Mesenchymal stem cell (in vitro differentiated cells and primary cell): ENCODE results near the gene GPR152.

ENCODE experiments used
- DNase-seq: peaks from one replicate; pipeline ENCODE4 v3.0.0-alpha.2; 2013
- H2AFZ ChIP-seq: one replicate; pipeline ENCODE4 v1.6.1; 2013; ENCODE audit warnings: low read depth, mild to moderate bottlenecking, control low read depth, inconsistent platforms, low read length, moderate library complexity
- H2AK5ac ChIP-seq: 2 replicates; pipeline ENCODE4 v1.6.1; 2013; ENCODE audit warnings: low read length, moderate library complexity, mild to moderate bottlenecking, inconsistent platforms; ENCODE audit not compliant: severe bottlenecking
- H2BK120ac ChIP-seq: one replicate; pipeline ENCODE4 v1.6.1; 2013; ENCODE audit warnings: low read depth, mild to moderate bottlenecking, inconsistent platforms, low read length, moderate library complexity
- H2BK12ac ChIP-seq, 2 experiments: one replicate each; pipeline ENCODE4 v1.6.1; 2013; ENCODE audit warnings: inconsistent platforms in 2 of 2, low read length in 2 of 2, mild to moderate bottlenecking in 2 of 2, moderate library complexity in 2 of 2, control low read depth in 1 of 2
- H2BK15ac ChIP-seq: one replicate; pipeline ENCODE4 v1.6.1; 2013; ENCODE audit warnings: mild to moderate bottlenecking, low read depth, inconsistent platforms; ENCODE audit not compliant: poor library complexity, severe bottlenecking
- H2BK5ac ChIP-seq: 2 replicates; pipeline ENCODE4 v1.6.1; 2013; ENCODE audit warnings: low read depth, mild to moderate bottlenecking, low read length, control low read depth, inconsistent platforms; ENCODE audit not compliant: poor library complexity, severe bottlenecking
- H3K14ac ChIP-seq, 2 experiments: one replicate each; pipeline ENCODE4 v1.6.1; 2013; ENCODE audit warnings: inconsistent platforms in 2 of 2, low read length in 2 of 2, control low read depth in 1 of 2, mild to moderate bottlenecking in 1 of 2, moderate library complexity in 1 of 2
- H3K18ac ChIP-seq, 2 experiments: one replicate each; pipeline ENCODE4 v1.6.1; 2013; ENCODE audit warnings: inconsistent platforms in 2 of 2, low read length in 2 of 2, control low read depth in 1 of 2, low read depth in 1 of 2, mild to moderate bottlenecking in 1 of 2
- H3K23ac ChIP-seq, 2 experiments: one replicate each; pipeline ENCODE4 v1.6.1; 2013; ENCODE audit warnings: inconsistent platforms in 2 of 2, low read length in 2 of 2, mild to moderate bottlenecking in 2 of 2, moderate library complexity in 2 of 2, control low read depth in 1 of 2
- H3K27ac ChIP-seq: 2 replicates; pipeline ENCODE4 v1.5.1; 2013; ENCODE audit warnings: mild to moderate bottlenecking, moderate library complexity, low read length, control low read depth, inconsistent platforms; ENCODE audit not compliant: poor library complexity, severe bottlenecking
- H3K27me3 ChIP-seq, 2 experiments: 2 replicates each; pipeline versions ENCODE4 v1.6.1 to v1.7.0; 2013; ENCODE audit warnings: low read length in 2 of 2, mild to moderate bottlenecking in 2 of 2, moderate library complexity in 2 of 2, control low read depth in 1 of 2, inconsistent platforms in 1 of 2; ENCODE audit not compliant: control insufficient read depth in 1 of 2, insufficient read depth in 1 of 2
- H3K36me3 ChIP-seq, 2 experiments: 2 replicates each; pipeline versions ENCODE4 v1.6.1 to v1.7.0; 2013; ENCODE audit warnings: low read length in 2 of 2, control low read depth in 1 of 2, inconsistent platforms in 1 of 2, low read depth in 1 of 2, mild to moderate bottlenecking in 1 of 2; ENCODE audit not compliant: insufficient read depth in 2 of 2, control insufficient read depth in 1 of 2
- H3K4ac ChIP-seq, 2 experiments: one replicate each; pipeline ENCODE4 v1.6.1; 2013; ENCODE audit warnings: inconsistent platforms in 2 of 2, low read length in 2 of 2, mild to moderate bottlenecking in 2 of 2, moderate library complexity in 2 of 2, control low read depth in 1 of 2, low read depth in 1 of 2
- H3K4me1 ChIP-seq: 2 replicates; pipeline ENCODE4 v1.6.1; 2013; ENCODE audit warnings: low read depth, low read length, control low read depth; ENCODE audit not compliant: control insufficient read depth, insufficient read depth
- H3K4me2 ChIP-seq: 2 replicates; pipeline ENCODE4 v1.6.1; 2013; ENCODE audit warnings: low read length, mild to moderate bottlenecking, inconsistent platforms; ENCODE audit not compliant: poor library complexity, severe bottlenecking
- H3K4me3 ChIP-seq, 2 experiments: 2 replicates each; pipeline versions ENCODE4 v1.5.1 to v1.7.0; 2013; ENCODE audit warnings: low read length in 2 of 2, mild to moderate bottlenecking in 2 of 2, control low read depth in 1 of 2, low read depth in 1 of 2; ENCODE audit not compliant: insufficient read depth in 1 of 2
- H3K79me1 ChIP-seq: replicated peaks from 2 replicates; pipeline ENCODE4 v1.6.1; 2013; ENCODE audit warnings: mild to moderate bottlenecking, control low read depth, low read length, inconsistent platforms; ENCODE audit not compliant: poor library complexity, severe bottlenecking
- H3K9ac ChIP-seq: 2 replicates; pipeline ENCODE4 v1.7.0; 2013; ENCODE audit warnings: mild to moderate bottlenecking, low read length, moderate library complexity
- H3K9me3 ChIP-seq: 2 replicates; pipeline ENCODE4 v1.7.0; 2013; ENCODE audit warnings: mild to moderate bottlenecking, low read length; ENCODE audit not compliant: control insufficient read depth
- H4K8ac ChIP-seq: one replicate; pipeline ENCODE4 v1.6.1; 2013; ENCODE audit warnings: inconsistent platforms, mild to moderate bottlenecking, low read length, moderate library complexity
- H4K91ac ChIP-seq: one replicate; pipeline ENCODE4 v1.6.1; 2013; ENCODE audit warnings: mild to moderate bottlenecking, low read length, inconsistent platforms
- WGBS: methylation state at CpG from one replicate; pipeline ENCODE4 v1.1.7; 2013; ENCODE audit warnings: mixed read lengths; 5-methylcytosine and 5-hydroxymethylcytosine counted together

The GPR152 gene

GRCh38 chr11:67496113-67496512 lies 43.6 kb upstream of the GPR152 start:
- 97% methylated on average over 12 of the region's 12 CpGs for WGBS

GRCh38 chr11:67495234-67496005 lies 42.9 kb upstream of the GPR152 start:
- H3K4me1 ChIP-seq = peaks cover 17% of the 10 kb centered on the region
- H2AFZ ChIP-seq = no peak overlapping the region
- WGBS = 98% methylated on average over 15 of the region's 16 CpGs
- H3K18ac ChIP-seq = no peak overlapping the region
- no peak for DNase-seq
- H3K36me3 ChIP-seq = peaks cover 20 to 97% of the 10 kb centered on the region in 2 experiments
- no peak overlapping the region for H3K23ac ChIP-seq
- no peak overlapping the region for H4K8ac ChIP-seq
- H2BK120ac ChIP-seq = no peak overlapping the region
- H3K9ac ChIP-seq = no peak overlapping the region
- peaks cover 58% of the 10 kb centered on the region for H3K79me1 ChIP-seq
- no peak overlapping the region for H3K4me2 ChIP-seq
- H2BK15ac ChIP-seq = no peak overlapping the region
- H3K27me3 ChIP-seq = no peaks in the 10 kb centered on the region
- H3K9me3 ChIP-seq = no peaks in the 10 kb centered on the region
- H2BK5ac ChIP-seq = no peak overlapping the region
- H3K4me3 ChIP-seq = no peak overlapping the region
- H3K14ac ChIP-seq = no peak overlapping the region
- no peak overlapping the region for H3K4ac ChIP-seq
- no peak overlapping the region for H2BK12ac ChIP-seq
- H3K27ac ChIP-seq = no peak overlapping the region
- H4K91ac ChIP-seq = no peak overlapping the region
- no peak overlapping the region for H2AK5ac ChIP-seq

More at GRCh38 chr11:67496113-67496512, 43.6 kb upstream of the GPR152 start:
- Histone ChIP-seq H4K91ac (no peak overlapping the region), H3K9ac (no peak overlapping the region), H2BK120ac (no peak overlapping the region), H2BK15ac (no peak overlapping the region), H3K23ac (no peak overlapping the region), H2AK5ac (no peak overlapping the region), H3K14ac (no peak overlapping the region), H3K27me3 (no peaks in the 10 kb centered on the region), H3K4ac (no peak overlapping the region), H3K9me3 (no peaks in the 10 kb centered on the region), H2BK12ac (no peak overlapping the region), H3K4me1 (peaks cover 11% of the 10 kb centered on the region), H2BK5ac (no peak overlapping the region), H3K18ac (no peak overlapping the region), H3K79me1 (peaks cover 59% of the 10 kb centered on the region), H3K36me3 (peaks cover 14 to 94% of the 10 kb centered on the region in 2 experiments), H2AFZ (no peak overlapping the region), H4K8ac (no peak overlapping the region), H3K4me2 (no peak overlapping the region), H3K27ac (no peak overlapping the region), H3K4me3 (no peak overlapping the region)
- no peak for DNase-seq

- 93% methylated on average over 55 of the region's 59 CpGs for WGBS
- Histone ChIP-seq H2BK15ac (no peak overlapping the region), H4K91ac (no peak overlapping the region), H3K4me2 (no peak overlapping the region), H3K27ac (no peak overlapping the region), H2BK5ac (no peak overlapping the region), H3K4me3 (no peak overlapping the region), H2BK120ac (no peak overlapping the region), H3K4ac (no peak overlapping the region), H3K9me3 (no peaks in the 10 kb centered on the region), H3K27me3 (no peaks in the 10 kb centered on the region), H3K14ac (no peak overlapping the region), H2BK12ac (no peak overlapping the region), H3K79me1 (peaks cover 51% of the 10 kb centered on the region), H3K36me3 (peaks cover 27 to 97% of the 10 kb centered on the region in 2 experiments), H4K8ac (no peak overlapping the region), H3K18ac (no peak overlapping the region), H2AFZ (no peak overlapping the region), H3K9ac (no peak overlapping the region), H3K4me1 (peaks cover 22% of the 10 kb centered on the region), H3K23ac (no peak overlapping the region), H2AK5ac (no peak overlapping the region)
- DNase-seq = no peak
Observed at GRCh38 chr11:67494371-67495233, 42.1 kb upstream of the GPR152 start.
